GM19328 (cell line): ENCODE results near the gene PLCL2.

Experiments
- ATAC-seq: cut with Tn5 transposase; IDR thresholded peaks from one replicate; pipeline ENCODE4 v1.9.1; 2021; ENCODE audit warnings: mild to moderate bottlenecking, moderate library complexity; ENCODE audit not compliant: unreplicated experiment

The PLCL2 gene

DNA sequence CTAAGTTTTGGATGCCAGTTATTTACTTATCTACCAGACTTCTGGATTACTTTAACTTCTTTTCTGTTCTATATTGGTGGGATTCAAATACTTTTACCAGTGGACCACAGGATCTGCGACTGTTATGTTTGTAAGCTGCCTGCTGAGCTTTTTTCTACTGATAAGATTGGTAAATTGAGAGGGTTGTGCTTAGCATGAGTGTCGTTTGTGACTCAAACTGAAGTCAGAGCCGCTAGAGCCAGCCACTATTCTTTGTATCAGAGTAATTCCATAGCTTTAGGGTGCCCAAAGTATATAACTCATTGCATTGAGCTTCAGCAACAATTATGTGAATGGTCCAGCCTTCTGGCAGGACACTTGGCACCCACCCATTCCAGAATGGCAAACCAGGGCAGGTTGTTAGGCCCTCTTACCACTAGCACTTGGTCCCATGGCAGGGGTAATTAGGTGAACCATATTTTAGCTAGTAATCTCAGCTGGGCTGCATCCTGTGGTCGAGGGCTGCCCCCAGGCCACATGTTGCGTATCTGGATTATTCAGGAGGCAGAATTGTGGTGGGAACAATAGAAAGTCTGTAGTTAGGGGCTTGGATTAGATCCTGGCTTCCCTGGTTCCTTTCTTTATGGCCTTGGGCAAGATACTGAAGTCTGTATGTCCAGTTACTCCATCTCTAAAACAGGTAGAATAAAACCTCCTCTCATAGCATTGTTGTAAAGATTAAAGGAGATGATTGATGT lies 6.0 kb downstream of the PLCL2 start:
- ATAC-seq, result no peak

- ATAC-seq, result no peak
These were observed 9.0 kb downstream of the PLCL2 start for GRCh38 chr3:16893618-16894200.

GRCh38 chr3:16896094-16896627 lies 11.4 kb downstream of the PLCL2 start:
- ATAC-seq, result no peak

DNA sequence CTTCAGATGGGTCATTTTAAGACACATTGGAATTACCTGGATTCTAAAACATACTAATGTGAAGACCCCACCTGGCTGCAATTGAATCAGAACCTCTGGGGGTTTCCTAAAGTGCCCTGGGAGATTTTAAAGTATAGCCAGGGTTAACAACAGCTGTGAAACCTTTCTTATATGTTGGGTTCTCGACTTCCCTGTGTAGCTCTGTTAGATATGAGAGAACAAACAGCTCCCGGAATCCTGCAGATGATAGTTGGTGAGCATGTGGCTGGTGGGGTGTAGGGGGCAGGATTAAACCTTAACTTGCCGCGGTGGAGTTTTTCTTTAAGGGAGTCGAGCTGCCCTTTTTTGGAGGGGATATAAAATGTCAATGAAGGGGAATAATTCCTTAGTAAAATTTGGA lies 12.1 kb downstream of the PLCL2 start:
- ATAC-seq, result no peak

- no peak for ATAC-seq
These were observed 12.6 kb downstream of the PLCL2 start for GRCh38 chr3:16897254-16897926.

- no peak for ATAC-seq
These were observed 14.0 kb downstream of the PLCL2 start for GRCh38 chr3:16898595-16899395.

DNA sequence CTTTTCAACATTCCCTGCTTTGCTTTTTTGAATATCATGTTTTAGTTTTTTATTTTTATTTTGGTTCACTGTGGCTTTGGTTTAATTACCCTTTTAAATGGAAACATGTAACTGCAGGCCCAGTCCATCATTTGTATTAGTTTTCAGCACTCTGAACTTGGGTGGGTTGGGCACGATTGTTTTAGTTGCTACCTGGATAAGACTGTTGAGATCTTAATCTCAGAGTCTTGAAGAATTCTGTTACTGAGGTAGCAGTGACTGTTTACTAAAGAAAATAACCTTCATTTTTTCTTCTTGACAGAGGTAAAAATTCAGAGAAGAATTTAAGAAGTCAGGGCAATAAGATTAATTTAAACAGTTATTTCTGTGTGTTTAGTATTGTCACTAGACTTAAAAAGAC lies 15.2 kb downstream of the PLCL2 start:
- ATAC-seq, result no peak

DNA sequence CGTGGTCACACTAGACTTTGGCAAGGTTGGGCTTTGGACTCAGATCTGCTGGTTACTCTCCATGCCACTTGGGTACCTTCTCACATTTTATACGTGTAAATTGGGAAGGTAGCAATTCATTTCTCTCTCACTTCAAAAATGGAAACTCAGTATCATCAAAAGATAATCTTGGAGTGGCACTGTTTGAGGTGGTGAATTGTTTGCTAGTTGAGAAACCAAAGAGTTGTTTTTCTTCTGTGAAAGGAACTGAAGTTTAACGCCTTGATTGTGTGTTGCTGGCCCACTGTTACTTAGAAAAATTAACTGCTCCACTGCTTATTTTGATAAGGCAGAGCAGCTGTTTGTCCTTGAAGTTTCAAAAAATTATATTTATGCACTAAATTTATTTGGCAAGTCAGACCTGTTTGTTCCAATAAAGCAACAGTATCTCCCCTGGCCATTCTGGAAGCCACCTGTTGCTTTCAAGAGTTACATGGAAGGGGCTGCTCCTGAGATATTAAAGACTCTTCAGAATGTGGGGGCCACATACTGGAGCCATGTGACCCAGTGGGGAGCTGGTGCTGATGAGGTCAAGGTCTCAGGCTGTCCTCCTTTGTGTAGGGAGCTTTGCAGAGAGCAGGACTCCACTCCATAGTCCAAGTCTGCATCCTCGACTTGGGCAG lies 16.2 kb downstream of the PLCL2 start:
- ATAC-seq, result no peak

GRCh38 chr3:16904423-16905417 lies 20.0 kb downstream of the PLCL2 start:
- no peak for ATAC-seq

- no peak for ATAC-seq
These were observed 20.9 kb downstream of the PLCL2 start for GRCh38 chr3:16905704-16906103.

GRCh38 chr3:16906682-16907081 lies 21.9 kb downstream of the PLCL2 start:
- ATAC-seq, result no peak

DNA sequence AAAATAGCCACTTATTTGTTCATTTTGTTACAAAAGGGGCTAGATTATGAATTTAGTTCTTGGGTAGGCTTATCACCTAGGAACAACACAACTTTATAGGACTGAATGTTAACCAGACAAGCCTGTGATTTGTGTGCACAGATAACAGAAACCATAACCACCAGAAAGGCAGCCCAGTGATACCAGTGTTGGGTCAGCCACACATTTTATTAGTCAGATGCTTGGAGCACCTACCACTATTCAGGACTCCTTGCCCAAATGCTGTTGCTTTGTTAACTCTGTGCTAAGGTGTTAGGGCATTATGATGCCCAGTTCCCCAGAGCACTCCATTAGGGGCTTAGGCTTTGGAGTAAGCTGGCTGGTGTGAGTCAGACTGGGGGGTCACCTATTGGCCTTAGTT lies 22.5 kb downstream of the PLCL2 start:
- no peak for ATAC-seq

GRCh38 chr3:16908016-16908807 lies 23.5 kb downstream of the PLCL2 start:
- ATAC-seq, result no peak

DNA sequence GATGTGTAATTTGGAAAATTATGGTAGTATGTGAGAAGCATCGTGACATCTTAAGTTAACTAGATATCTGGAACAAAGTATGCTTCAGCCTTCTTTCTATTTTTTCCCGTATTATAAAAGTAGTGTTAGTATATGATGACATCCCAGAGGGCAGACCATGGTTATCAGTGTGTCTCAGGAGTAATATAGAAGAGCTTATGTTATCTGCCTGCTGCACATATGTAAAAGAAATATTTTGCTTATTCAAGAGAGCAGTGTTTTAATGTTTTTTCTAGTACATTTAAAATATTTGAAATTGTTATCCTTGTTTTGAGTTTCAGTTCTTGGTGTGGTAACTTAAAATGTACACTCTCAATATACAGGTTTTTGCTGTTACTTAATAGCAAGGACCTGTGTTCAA lies 24.1 kb downstream of the PLCL2 start:
- ATAC-seq, result no peak

DNA sequence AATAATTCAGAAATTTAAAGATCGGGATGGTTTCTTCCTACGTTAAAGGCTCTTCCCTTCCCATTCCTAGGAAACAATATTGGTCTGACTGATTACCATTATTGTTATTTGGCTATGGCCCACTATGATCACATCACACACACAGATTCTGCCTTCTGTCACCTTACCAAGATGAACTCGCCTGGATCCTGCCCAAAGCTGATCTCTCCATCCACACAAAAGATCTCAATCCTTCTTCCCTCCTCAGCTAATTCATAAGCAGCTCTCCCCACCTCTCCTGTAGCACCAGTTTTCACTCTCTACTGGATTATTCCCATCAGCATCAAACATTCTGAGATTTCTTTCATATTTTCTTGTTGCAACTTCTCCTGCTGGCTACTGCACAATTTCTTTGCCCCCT lies 25.0 kb downstream of the PLCL2 start:
- ATAC-seq, result no peak

DNA sequence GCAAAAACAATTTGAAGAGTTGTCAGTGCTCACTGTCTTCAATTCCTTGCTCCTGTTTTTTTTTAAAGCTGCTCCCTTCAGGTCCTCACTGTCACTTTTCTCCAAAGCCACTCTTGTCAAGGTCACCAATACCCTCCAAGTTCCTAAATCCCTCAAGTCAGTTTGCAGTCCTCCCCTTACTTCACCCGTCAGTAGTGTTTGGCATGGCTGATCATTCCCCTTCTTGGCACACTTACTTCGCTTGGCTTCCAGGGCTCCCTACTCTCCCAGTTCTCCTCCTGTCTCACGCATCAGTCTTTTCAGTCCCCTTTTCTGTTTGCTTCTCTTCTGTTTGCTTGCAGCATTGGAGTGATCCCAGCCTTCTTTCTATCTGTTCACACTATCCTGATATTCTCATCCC lies 25.5 kb downstream of the PLCL2 start:
- ATAC-seq, result no peak

DNA sequence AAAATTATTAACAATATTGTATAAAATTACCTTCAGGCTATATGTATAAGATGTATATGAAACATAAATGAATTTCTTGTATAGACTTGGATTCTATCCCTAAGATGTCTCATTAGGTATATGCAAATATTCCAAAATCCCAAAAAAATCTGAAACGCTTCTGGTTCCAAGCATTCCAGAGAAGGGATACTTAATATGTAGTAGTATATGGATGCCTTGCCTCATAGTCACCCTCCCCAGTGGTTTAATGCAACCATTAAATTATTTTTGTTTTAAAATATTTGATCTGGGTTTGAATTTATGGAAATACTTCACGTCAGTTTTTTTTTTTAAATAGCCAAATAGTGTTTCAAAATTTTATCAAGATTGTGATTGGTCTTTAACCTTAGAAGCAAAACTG lies 27.2 kb downstream of the PLCL2 start:
- no peak for ATAC-seq

- peak; percentile 90 for ATAC-seq
These were observed 27.9 kb downstream of the PLCL2 start for GRCh38 chr3:16912400-16913263.
